Prostate gland (tissue), 2 donors: ENCODE data around the gene HIGD1A.

Experiments used
- CTCF ChIP-seq, 4 experiments: fragments of 200-600 bp in 2 of 4; fragments of 450-650 bp in 2 of 4; sonication (generic) in 2 of 4; IDR thresholded peaks; 1 replicate in 3 of 4; 2 replicates in 1 of 4; pipeline ENCODE4 v1.5.1; 2016 to 2019; ENCODE audit warnings: antibody characterized with exemption in 4 of 4, mild to moderate bottlenecking in 2 of 4, moderate library complexity in 2 of 4
- POLR2AphosphoS5 ChIP-seq: sonication (generic); formaldehyde crosslinking; IDR thresholded peaks from one replicate; pipeline ENCODE4 v1.6.1; 2017; ENCODE audit warnings: antibody characterized with exemption

- TF ChIP-seq CTCF (IDR thresholded peaks at IDR 0.05) (no peak), POLR2AphosphoS5 (no peak)
Observed at GRCh38 chr3:42741796-42742195, 62.5 kb downstream of the HIGD1A start.
